SH-SY5Y (cell line): ENCODE data around the gene DHDDS.

ENCODE experiments used
- GATA2 ChIP-seq: IDR thresholded peaks from 2 replicates; pipeline ENCODE4 v1.6.1; 2011; ENCODE audit warnings: mild to moderate bottlenecking, low read depth, low read length
- GATA3 ChIP-seq: IDR thresholded peaks from 2 replicates; pipeline ENCODE4 v1.6.1; 2011; ENCODE audit warnings: low read depth, mild to moderate bottlenecking, low read length, moderate library complexity

- no peak for TF ChIP-seq GATA2
- TF ChIP-seq GATA3: no peak
Observed at GRCh38 chr1:26391450-26391849, 40.7 kb upstream of the DHDDS start.
